Heart left ventricle (tissue), 13 donors: Measurements from ENCODE around the gene TACC2.

Experiments used
- CTCF ChIP-seq, 12 donors: fragments of 200-600 bp; sonication (generic) in 4 of 12; IDR thresholded peaks; one replicate each; pipeline versions ENCODE4 v1.5.0 to v1.8.0; 2018 to 2022; ENCODE audit warnings: antibody characterized with exemption in 12 of 12, mild to moderate bottlenecking in 5 of 12
- POLR2A ChIP-seq, 2 donors: fragments of 450-650 bp; IDR thresholded peaks; one replicate each; pipeline ENCODE4 v1.6.1; 2017; ENCODE audit warnings: antibody characterized with exemption in 2 of 2, mild to moderate bottlenecking in 2 of 2, moderate library complexity in 2 of 2
- donor health status: ischemic (EF 13 %, LVEDD 7.1; RV severe dilation, severe dysfunction).
- donor health status: DM: no; HTN: yes; CAD: no.
- donor health status: DM: no; HTN: no; CAD: no.
- donor health status: ischemic (EF 25% LVEDD 6.9; RV normal size, moderate dysfunction).
- donor health status: ischemic (EF 25% LVEDD 5.7; RV mildly dilated, moderate dysfunction).
- donor health status: ischemic (EF 35%, LVEDD 5.7; RV mildly dilated, moderate dysfunction).
- donor health status: nonischemic (EF 11% LVEDD 7.7; RV severe dilation, severe dysfunction).
- donor health status: DM: yes; HTN: yes; CAD: no.
- donor health status: PGD.
- donor health status: ischemic (EF 29% LVEDD 5.4; RV normal size, mild dysfunction).
- donor health status: nonischemic (EF 23%, LVEDD 6.1; RV moderate dilation, normal function).

GRCh38 chr10:122052701-122053100 lies 63.7 kb downstream of the TACC2 start:
- TF ChIP-seq CTCF (IDR thresholded peaks at IDR 0.05) (no peak), POLR2A (IDR thresholded peaks at IDR 0.05) (no peak)
